Stimulated activated CD8-positive, alpha-beta memory T cell treated with anti-CD3 and anti-CD28 coated beads, Interleukin-7, amount 100 ng/mL, for 4 hours (primary cell): ENCODE measurements around the gene CELA1.

ENCODE experiments used
- DNase-seq, 2 donors: peaks; one replicate each; pipeline ENCODE4 v3.0.0-alpha.2; 2020; ENCODE audit warnings: low read depth in 2 of 2

The CELA1 gene

GRCh38 chr12:51374856-51375255 lies 28.4 kb upstream of the CELA1 start:
- no peak for DNase-seq

GRCh38 chr12:51374361-51374760 lies 27.9 kb upstream of the CELA1 start:
- DNase-seq: no peak

DNA sequence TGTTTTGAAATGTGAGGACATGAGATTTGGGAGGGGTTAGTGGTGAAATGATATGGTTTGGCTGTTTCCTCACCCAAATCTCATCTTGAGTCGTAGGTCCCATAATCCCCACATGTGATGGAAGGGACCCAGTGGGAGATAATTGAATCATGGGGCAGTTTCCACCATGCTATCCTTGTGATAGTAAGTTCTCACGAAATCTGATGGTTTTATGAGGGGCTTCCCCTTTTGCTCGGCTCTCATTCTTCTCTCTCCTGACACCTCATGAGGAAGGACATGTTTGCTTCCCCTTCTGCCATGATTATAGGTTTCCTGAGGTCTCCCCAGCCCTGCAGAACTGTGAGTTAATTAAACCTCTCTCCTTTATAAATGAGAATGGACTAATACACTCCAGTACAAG lies 26.7 kb upstream of the CELA1 start:
- DNase-seq: no peak

GRCh38 chr12:51372021-51372420 lies 25.5 kb upstream of the CELA1 start:
- DNase-seq: no peak

- no peak for DNase-seq
Observed at GRCh38 chr12:51371295-51371953, 24.9 kb upstream of the CELA1 start.

- DNase-seq: no peak
Observed at GRCh38 chr12:51370667-51371066, 24.2 kb upstream of the CELA1 start.

DNA sequence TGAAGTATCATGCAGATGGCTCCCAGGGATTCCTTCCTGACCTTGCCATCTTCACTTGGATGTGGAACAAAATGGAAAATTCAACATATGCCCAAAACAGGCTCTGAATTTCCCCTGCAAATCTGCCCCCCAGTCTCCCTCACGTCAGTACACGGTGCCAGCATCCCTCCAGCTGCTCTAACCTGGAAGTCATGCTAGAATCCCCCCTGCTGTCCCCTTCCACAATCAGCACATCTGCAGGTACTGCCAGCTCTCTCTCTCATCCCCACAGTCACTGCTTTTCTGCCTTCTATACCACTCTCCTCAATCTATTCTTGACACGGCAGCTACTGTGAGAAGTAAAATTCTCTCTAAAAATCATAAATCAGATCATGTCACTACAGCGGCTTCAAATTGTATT lies 23.1 kb upstream of the CELA1 start:
- DNase-seq: no peak

DNA sequence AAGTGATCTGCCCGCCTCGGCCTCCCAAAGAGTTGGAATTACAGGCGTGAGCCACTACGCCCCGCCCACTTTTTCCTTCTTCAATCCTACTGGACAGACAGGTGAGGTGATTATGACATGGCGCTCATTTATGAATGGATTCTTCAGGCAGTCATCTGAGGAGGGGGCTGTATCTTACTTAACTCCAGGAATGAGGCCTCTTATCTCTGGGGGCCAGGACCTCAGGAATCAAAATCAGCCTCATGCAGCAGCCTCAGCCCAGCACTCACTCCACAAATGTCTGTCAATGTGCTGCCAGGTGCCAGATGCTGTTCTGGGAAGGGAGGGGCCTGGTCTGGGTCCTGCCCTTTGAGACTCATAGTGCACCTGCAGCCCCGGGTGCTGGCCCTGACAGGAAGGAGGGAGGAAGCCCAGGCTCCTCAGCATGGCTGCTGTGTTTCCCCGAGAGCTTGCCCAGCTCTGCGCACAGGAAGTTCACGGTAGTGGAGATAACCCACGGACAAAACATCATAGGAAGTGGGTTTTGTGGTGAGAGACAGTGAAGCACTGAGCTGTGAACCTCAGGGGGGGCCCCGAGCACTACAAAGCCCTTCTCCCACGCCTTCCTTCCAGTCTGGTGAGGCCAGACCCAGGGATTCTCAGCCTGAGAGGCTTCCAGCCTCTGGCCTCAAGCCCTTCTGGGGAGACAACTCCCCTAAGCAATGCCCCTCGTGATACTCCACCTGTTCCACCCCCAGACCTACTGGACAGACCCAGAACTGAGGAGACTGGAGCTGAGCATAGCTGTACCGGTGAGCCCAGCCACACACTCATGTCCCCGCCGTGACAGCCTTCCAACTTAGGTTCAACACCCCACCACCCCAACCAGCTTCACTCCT lies 22.4 kb upstream of the CELA1 start:
- DNase-seq: peak; percentile 81 to 83

DNA sequence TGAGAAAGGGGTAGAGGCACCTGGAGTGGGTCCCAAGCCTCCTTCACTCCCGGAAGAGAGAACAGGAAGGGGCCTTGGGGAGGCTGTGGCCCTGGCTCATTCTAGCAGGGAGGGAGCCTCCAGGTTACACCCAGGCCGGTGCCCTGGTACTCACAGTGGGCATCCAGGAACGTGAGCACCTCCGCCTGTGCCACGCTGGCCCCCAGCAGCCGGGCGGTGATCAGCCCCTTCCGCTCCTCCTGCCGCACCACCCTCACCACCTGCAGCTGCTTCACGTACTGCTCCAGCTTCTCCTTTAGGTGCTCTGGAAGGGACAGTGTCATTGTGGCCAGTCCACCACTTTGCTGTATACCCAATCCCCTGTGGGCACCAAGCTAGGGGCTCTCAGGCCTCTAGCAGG lies 18.8 kb upstream of the CELA1 start:
- no peak for DNase-seq

GRCh38 chr12:51364001-51364400 lies 17.5 kb upstream of the CELA1 start:
- no peak for DNase-seq

- no peak for DNase-seq
Observed at GRCh38 chr12:51362747-51363342, 16.4 kb upstream of the CELA1 start.

- no peak for DNase-seq
Observed at GRCh38 chr12:51362307-51362706, 15.8 kb upstream of the CELA1 start.

DNA sequence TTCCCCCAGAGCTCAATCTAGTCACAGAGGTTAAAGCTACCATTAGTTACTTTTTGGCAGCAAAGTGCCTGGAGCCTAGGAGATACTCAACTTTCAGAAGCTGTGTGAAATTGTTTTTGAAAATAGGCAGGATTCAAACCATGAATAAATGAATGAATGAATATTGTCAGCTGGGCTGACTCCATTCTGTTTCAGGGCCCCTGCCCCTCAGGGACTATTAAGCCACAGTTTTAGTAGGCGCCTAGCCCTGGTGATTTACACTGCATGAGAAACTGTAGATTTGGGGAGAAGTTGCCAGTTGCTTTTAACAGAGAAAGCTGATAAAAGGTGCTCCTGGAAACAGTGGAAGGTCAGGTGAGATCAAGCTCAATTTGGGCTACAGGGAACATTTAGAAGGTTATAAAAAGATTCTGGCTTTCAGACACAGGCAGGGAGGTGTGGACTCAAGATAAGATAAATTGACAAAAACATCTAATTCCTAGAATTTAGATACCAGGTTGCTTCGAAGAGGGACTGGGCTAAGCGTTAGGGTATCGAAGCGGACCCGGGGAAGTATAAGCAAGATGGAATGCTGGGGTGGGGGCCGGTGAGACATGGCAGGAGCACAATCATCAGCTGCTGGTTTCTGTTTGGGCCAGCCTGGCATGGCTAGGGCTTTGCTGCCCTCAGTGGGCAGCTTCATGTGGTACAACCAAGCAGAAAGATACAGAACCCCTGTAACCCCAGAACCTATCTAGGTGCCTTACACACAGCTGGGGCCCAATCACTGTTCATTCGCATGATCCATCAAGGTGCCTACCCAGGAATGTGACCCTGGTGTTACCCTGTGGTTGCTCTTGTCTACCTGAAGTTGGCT lies 14.9 kb upstream of the CELA1 start:
- DNase-seq: no peak

DNA sequence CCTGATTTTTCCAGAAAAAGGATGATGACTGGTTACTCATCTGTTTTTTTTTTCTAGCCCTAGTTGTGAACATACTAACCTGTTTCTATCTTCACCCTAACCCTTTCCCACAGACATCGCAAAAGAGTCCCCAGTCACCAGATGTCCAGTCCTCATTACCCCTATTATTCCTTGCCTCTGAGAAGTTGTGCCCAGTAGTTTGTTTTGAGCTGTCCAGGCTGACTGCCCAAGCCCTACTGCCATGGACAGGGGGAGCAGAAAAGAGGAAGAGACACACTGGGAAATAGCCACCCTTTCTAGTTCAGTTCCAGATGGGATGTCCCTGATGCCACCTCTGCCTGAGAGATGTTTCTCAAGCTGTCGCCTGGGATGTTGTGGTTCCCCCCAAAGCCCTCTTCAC lies 13.8 kb upstream of the CELA1 start:
- no peak for DNase-seq

DNA sequence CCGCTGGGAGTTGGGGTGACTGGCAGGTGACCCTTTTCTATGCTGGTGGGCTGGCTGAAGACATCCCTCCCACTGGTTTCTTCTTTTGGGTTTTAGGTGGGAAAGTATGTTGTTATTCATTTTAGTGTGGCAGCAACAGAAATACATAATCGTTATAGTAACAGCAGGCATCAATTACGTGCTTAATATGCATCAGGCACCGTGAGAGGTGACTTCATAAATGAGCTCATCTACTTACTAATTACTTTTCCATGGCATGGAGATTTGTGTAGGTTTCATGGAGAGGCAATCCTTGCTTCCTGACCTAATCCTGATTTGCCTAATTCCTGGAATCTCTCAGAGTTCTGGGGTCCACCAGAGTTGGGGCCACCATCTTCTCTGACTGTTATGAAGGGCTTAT lies 13.4 kb upstream of the CELA1 start:
- no peak for DNase-seq

DNA sequence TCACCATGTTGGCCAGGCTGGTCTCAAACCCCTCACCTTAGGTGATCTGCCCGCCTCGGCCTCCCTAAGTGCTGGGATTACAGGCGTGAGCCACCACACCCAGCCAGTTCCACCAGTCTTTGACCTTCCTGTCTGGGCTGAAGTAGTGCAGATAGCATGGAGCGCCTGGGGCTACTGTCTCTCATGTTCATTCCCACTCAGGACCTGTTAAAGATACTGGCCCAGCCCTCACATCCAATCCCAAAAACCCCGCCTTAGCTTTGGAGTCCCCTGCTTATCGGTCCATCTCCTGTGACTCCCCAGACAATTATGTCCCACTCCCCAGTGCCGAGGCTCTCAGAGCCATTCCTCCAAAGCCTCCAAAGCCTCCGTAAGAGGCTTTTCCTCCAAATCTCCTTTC lies 12.0 kb upstream of the CELA1 start:
- no peak for DNase-seq

DNA sequence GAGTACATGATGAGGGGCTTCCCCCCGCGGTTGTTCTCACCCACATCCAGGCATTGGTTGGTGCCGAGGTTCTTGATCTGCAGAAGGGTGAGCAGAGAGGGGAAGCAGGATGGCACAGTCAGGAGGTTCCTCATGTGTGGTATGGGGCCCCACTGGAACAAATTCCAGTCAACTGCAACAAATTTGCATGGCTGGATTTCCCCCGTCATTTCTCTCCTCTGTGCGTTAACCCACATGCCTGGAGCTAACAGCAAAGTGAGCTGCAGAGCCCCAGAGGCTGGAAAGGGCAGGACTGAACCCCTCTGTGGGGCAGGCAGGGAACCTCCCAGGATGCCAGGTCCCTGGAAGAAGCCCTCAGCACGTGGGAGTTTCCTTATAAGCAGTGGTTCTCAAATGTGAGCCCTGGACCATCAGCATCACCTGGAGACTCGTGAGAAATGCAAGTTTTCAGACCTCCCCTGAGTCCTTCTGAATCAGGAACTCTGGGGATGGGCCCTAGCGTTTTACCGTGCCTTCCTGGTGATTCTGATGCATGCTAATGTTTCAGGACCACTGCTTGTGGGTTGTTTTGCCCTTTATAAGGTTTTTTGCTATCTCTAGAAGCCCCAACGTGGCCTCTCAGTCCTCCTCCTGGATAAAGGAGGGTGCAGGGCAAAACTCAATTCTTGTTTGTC lies 11.0 kb upstream of the CELA1 start:
- DNase-seq: no peak

DNA sequence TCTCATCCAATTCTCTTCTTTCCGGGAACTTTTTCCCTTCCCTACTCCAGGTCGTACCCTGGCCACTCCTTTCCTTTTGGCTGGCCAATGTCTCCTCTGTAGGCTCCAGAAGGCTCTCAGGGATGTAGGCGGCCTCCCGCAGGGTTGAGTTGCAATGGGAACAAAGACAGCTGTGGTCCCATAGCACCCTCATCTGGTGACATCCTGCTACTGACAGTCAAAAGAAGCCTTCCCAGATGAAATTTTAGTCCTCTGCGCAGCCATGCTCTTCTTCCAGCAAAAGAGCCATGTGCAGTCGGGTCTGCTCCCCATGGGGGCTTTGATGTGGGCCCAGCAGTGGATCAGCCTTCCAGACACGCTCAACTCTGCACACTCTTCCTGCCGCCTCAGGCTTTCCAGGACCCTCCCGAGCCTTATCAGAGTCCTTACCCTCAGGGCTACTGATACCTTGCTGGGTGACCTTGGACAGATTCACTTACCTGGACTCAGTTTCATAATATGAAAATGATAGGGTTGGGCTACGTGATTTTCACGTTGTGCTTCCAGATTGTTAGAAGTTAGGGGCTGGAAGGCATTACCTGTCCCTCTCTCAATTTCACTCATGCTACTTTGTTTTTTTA lies 5.5 kb upstream of the CELA1 start:
- DNase-seq: no peak

DNA sequence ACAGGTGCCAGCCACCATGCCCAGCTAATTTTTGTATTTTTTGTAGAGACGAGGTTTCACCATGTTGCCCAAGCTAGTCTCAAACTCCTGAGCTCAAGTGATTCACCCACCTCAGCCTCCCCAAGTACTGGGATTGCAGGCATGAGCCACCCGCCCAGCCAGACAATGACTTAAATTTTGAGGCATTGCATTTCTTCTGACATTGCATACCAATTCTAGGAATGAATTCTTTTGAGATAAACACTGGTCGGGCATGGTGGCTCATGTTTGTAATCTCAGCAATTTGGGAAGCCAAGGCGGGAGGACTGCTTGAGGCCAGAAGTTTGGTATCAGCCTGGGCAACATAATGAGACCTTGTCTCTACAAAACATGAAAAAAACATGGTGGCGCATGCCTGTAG lies 2.5 kb upstream of the CELA1 start:
- DNase-seq: no peak

- DNase-seq: no peak
Observed at GRCh38 chr12:51348116-51348515, 1.6 kb upstream of the CELA1 start.

- no peak for DNase-seq
Observed at GRCh38 chr12:51345681-51346080, 798 bp downstream of the CELA1 start.
